Stimulated activated naive CD8-positive, alpha-beta T cell treated with anti-CD3 and anti-CD28 coated beads, Interleukin-15, Interleukin-2, amounts not matched to agents 100 U/mL and 50 U/mL, for 24 hours (primary cell): Measurements from ENCODE around the gene GGA1.

Experiments used
- ATAC-seq: fragments of 150-1000 bp; cut with Tn5 transposase; one replicate; pipeline ENCODE4 v1.10.0; 2021
- DNase-seq: peaks from one replicate; pipeline ENCODE4 v3.0.0; 2021

GGA1 gene

GRCh38 chr22:37631448-37632173, 23.0 kb downstream of the GGA1 start:
- DNase-seq (no peak), ATAC-seq (no peak)

DNA sequence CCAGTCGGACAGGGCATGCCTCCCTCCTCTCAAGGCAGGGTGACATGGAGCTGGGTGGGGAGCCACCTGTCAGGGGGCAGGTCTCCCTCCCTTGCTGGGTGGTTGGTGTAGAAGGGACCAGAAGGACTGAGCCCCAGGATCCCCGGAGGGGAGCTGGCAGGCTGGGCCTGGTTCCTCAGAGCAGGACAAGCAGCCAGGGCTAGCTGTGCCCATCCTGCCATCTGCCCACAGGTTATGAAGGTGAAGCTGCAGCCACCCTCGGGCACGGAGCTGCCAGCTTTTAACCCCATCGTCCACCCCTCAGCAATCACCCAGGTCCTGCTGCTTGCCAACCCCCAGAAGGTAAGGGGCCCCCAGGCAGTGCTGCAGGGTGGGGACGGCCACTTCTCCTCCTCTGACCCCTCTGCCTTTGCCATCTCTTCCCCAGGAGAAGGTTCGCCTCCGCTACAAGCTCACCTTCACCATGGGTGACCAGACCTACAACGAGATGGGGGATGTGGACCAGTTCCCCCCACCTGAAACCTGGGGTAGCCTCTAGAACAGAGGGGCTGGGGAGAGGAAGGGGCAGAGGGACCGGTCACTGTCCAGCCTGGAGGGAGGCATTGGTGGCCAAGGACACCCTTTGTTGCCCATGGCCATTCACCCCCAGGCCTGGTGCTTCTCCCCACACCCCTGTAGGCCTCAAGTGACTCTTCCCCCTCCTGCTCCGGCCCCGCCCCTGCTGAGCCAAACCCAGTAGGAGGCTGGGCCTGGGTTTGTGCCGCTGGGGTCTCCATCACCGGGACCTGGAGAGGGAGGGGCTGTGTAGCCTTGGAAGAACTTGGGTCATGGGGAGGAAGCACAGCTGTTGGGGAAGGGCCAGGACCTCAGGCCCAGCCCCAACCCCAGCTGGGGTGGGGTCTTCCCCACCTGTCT, 23.8 kb downstream of the GGA1 start:
- peak; percentile 6 for ATAC-seq
- DNase-seq: peak; percentile 67

DNA sequence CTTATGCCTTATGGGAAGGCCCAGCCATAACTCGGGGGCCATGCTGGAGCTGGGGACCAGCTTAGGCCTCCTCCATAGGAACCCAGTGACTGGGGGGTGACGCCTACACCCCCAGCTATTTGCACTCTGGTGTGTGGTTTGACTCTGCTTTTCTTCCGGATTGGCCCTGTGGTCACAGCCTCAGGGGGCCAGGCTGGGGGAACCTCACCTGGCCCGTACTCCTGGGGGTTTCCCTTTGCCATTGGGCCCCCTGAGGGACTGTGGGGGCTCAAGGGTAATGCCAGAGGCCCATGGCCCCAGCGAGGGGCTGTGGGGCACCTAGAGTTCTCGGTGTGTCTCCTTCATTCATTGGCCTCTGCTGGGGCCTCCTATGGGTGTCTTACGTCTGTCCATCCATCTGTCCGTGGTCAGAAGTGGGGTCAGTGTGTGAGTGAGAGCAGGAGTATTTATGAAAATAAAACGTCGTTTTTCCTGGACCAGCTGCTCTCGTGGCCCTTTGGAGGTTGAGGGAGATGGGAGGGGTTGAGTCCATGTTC, 24.5 kb downstream of the GGA1 start:
- DNase-seq (peak; percentile 77), ATAC-seq (peak; percentile 69)

DNA sequence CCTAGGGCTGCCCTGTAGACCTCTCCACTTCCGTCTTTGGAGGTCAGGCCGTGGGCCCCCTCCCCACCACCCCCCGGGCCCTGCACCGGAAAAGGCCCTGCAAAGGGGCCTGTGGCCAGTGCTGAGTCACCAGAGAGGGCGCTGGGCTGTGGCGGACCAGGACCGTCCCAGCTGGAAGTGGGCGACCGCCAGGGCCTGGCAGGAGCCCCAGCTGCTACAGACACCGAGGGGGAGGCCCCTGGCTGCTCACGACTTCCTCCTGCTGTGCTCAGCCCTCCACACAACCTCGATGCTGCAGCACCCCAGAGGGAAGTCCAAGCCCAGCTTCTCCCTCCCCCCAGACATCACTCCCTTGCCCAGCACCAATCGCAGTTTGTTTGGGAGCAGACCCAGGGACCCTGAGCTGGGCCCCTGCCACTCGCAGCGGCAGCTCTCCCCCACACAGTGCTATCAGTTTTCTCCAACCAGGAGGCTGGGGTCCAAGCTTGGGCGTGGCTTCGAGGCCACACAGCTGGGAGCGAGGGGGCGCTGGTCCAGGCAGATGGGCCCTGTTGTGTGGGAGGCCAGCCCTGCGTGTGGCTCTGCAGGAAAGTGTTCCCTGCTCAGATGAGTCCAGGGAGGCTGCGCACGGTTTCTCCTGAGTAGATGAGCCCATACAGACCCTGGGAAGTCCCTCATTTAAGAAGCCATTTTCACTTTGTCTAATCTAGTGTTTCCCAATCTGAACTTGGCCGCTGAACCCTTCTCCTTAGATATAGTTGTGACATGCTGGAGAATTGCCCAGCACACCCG, 25.2 kb downstream of the GGA1 start:
- DNase-seq: peak; percentile 84
- peak; percentile 75 for ATAC-seq

- no peak for DNase-seq
Measured at GRCh38 chr22:37634417-37634924, 25.8 kb downstream of the GGA1 start.

DNA sequence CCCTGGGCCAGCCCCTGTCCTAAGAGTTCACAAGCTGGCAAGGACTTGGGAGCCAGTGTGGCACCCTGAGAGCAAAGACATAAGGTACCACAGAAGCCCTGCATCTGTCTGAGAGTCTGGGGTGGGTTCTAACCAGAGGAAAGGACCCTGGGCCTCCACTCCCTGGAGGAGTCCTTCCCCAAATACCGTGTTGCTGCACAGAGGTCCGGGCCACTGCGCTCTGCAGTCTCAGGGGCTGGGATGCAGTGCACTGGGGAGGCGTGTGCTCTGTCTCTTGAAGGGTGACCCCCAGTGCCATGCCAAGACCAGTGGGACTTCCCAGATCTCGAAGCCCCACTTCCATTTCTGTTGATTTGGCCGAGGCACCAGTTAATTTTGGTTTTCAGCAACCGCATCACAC, 26.5 kb downstream of the GGA1 start:
- no peak for DNase-seq
- ATAC-seq: no peak

More at GRCh38 chr22:37634417-37634924, 25.8 kb downstream of the GGA1 start:
- ATAC-seq: no peak

DNA sequence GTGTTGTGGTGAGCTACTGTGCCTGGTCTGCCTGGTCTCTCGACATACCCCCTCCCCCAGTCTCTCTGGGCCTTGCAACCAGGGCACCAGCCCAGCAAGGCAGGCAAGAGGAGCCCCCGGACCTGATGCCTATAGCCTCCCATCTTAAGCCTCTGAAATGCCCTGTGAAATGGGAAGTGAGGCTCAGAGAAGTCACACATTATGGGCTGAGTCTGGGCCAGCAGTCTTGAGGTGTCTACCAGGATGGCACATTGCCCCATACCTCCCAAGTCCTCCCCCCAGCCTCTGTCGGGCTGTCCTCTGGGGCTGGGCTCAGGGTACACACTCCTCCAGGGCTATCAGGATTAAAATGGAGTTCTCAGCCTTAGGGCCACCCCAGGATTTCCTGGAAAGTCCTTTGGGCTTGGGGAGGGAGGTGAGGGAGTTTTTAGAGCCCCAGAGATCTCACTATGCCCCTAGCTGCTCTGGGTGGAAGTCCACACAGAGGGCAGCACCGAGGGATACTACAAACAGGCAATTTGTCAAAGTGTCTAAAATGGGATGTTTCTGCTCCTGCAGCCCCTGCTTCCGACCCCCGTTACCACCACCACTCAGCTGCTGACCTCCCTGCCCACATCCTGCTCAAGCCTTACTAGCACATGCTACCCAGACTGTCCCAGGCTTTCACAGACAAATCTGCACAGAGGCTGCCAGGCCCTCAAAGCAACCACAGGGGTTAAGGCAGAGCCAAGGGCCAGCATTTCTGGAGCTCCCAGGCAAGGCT, 27.7 kb downstream of the GGA1 start:
- ATAC-seq (no peak), DNase-seq (peak; percentile 48)

- DNase-seq: no peak
- ATAC-seq: no peak
Measured at GRCh38 chr22:37636949-37637273, 28.3 kb downstream of the GGA1 start.

DNA sequence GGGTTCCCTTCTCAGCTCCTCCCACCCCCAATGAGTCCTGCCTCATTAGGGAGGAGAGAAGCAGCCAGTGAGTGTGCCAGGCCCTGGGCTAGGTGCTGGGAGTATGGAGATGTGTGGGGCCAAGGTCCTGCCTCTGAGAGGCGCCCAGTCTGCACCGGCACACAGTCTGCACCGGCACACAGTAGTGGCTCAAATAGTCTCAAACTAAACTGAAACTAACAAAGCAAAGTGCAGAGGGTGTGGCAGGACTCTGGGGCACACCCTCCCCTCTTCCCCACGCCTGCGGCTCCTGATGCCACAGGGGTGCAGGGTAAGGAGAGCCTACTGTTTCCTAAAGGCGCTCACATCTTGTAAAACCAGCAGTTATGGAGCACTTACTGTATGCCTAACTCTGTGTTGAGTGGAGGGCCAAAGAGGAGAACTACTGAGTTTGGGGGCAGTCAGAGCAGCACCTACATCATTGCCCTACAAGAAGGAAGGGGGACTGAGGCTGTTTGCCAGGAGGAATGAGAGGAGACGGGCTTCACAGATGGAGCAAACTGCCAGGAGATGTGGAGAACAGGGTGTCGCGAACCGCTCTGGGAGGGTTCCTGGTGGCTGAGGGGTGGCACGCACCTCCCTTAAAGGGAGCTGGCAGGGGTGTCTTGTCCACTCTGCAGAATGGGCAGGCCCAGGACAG, 29.9 kb downstream of the GGA1 start:
- DNase-seq: no peak
- ATAC-seq: peak; percentile 16

- peak; percentile 73 for DNase-seq
- ATAC-seq: peak; percentile 17
Measured at GRCh38 chr22:37639070-37639760, 30.6 kb downstream of the GGA1 start, which contains the start of gene SH3BP1. Gene SH3BP1, plus strand, starts transcription at chr22:37639669. Its CDS starts 119 bp downstream, at chr22:37639788.

DNA sequence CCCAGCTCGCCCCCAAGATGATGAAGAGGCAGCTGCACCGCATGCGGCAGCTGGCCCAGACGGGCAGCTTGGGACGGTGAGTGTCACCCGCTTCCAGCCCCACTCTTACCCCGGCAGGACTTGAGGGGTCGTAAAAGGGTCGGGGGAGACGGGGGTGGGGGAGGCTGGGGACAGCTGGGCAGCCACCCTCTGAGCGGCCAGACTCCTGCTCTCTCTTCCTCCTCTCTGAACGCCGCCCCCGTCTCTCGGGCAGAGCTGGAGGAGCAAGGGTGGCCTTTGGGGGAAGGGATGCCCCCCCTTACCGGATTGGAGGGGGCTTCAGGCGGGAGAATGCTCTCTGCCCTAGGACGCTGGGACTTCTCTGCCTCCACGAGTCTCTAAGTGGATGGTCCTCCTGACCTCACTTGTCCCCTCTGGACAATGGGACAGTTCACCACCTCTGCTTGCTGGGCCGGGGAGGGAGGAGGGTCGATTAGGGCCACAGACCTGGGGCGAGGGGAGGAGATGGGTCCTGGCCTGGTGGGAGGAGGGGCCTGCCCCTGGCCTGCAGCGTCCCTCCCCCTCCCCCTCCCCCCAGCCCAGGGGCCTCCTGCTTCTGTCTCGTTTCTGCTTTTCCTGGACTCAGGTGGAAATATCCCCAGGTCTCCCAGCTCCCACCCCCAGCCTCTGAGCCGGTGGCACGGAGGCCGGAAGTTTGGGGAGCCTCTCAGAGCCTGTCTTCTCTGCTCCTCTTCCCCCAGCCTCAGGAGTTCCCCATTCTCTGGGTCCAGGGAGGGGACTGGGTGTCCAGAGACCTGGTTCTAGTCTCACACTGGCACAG, 31.3 kb downstream of the GGA1 start:
- no peak for DNase-seq
- no peak for ATAC-seq

- DNase-seq (no peak), ATAC-seq (no peak)
Measured at GRCh38 chr22:37640591-37641560, 32.2 kb downstream of the GGA1 start.

DNA sequence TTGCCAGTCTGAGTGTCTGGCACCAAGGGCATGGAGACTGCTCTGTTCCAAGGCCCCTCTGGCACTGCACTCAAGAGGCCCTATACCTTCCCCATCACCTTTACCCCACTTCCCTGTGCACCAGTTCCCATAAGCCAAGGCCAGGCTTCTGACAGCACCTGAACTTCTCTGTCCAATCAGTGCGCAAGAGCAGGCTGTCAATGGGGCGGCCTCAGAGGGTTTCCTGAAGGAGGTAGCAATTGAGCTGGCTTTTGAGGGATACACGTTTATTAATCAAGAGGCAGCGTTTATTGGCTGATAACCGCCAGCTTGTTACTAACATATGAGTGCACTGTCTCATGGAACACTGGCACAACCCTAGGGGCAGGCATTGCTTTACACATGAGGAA, 32.9 kb downstream of the GGA1 start:
- no peak for DNase-seq
- no peak for ATAC-seq

DNA sequence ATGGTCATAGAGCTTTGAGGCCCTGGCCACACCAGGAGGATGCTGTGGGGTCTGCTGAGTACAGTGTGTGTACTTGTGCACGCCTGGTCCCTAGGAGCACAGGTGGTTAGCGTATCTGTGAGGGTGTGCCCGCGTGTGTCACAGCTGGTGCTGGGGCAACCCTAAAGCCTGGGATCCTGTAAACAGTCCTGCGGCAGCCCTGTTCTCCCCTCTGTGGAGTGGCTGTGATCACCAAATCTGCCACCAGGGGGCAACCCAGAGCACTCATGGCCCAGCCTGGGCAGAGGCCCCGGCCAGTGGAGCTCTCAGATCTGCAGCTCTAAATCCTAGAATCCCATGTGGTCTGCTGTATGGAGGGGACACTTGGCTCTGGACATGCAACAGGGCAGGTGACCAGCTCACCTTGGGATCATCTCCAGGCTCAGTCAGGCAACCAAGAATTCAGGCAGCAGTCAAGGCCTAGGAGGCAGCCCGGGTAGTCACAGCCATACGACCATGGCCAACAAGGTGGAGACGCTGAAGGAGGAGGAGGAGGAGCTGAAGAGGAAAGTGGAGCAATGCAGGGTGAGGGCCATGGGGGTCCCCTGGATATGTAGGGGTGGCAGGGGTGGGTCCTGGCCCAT, 34.7 kb downstream of the GGA1 start:
- DNase-seq (peak; percentile 94), ATAC-seq (peak; percentile 81)

- DNase-seq (no peak), ATAC-seq (no peak)
Measured at GRCh38 chr22:37647317-37647716, 38.7 kb downstream of the GGA1 start.

DNA sequence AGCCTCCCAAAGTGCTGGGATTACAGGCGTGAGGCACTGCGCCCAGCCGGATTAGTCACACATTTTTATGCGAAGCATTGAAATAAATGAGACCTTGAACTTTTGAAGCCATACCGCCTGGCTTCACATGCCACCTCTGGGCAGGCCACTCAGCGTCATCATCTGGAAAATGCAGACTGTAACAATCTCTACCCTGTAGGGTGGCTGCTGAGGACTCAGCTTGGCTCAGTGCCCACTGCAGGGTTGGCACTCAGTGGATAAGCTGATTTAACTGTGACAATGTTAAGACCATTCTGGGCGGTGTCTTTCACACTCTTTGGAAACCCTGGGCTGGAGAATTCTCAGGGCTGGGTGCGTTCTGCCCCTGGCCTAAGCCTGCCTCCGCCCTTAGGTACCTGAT, 39.3 kb downstream of the GGA1 start:
- no peak for DNase-seq
- ATAC-seq: no peak

DNA sequence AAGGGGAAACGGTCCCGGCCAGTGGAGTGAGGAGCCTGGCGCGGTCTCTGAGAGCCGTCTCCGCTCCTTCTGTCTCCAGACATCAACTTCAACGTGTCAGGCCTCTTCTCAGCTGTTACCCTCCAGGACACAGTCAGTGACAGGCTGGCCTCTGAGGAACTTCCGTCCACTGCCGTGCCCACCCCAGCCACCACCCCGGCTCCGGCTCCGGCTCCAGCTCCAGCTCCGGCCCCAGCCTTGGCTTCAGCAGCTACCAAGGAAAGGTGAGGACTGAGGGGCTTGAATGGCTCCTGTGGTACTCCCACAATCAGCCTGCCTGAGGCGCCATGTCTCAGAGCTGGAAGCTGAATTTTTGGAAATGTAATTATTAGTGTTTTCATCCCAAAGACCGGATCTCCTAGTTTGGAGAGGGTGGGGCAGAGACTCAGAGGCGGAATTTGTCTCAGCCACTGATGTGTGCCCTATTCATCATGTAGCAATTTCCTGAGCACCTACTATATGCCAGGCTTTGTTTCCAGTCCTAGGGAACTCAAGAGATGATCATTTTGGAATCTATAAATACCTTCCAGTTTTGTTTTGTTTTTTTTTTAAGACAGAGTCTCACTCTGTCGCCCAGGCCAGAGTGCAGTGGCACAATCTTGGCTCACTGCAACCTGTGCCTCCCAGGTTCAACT, 42.0 kb downstream of the GGA1 start:
- ATAC-seq (no peak), DNase-seq (no peak)
